Activated CD8-positive, alpha-beta memory T cell treated with anti-CD3 and anti-CD28 coated beads for 48 hours (primary cell): ENCODE data around the gene DENND6A.
"Not testable (repeated sequence)": the region's sequence is repeated elsewhere in the genome, so short reads cannot be mapped to it uniquely, and the experiment has no call there.

Experiments used
- DNase-seq, 3 experiments: peaks; one replicate each; pipeline ENCODE4 v3.0.0-alpha.2; 2020; ENCODE audit warnings: low read depth in 2 of 3, low spot score in 2 of 3

DENND6A gene

DNA sequence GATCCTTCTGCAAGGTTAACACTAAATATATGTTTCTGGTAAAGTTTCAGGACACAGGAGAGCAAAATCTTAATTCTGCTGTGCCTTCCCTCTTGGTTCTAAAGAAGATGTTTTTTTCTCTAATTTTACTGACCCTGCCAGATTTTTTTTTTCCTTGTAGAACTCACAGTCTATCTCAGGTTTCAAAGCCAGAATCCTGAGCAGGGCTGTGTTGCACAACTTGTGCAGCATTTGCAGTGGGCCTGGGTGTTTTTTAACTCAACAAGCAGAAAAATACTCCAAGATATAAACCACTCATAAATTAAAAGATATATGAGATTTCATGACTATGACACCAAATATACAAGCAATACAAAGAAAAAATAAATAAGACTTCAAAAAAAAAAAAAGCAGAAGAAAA is 55.5 kb downstream of the DENND6A start:
- DNase-seq, result no peak

DNA sequence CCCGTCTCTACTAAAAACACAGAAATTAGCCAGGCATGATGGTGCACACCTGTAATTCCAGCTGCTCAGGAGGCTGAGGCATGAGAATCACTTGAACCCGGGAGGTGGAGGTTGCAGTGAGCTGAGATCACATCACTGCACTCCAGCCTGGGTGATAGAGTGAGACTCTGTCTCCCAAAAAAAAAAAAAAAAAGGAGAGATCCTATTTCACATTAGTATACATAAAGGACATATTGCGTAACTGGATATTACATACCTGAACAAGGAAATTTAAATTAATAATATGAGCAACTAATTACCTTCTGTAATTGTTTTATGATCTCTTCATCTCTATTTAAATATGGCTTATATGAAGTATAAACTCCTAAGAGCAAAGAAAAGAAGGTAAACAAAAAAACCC is 58.6 kb downstream of the DENND6A start:
- DNase-seq, result not testable (repeated sequence)

DNA sequence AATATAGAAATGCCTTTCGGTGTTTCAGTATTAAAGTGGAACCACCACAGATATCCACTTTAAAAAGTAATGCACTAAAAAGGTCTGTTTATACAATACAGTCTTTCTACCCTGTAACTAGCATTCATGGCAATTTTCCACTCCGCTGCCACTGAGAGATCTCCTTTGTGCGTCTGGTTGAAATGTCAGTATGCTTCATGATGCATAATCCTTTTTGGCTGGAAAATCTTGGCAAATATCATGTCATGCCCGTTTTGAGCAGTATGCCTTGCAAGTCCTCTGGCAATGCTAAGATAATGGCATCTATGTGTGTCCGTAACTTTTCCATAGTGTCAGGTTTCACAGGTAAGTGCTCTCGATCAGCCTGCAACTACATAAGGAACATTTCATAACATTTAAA is 64.9 kb downstream of the DENND6A start:
- no peak for DNase-seq

DNA sequence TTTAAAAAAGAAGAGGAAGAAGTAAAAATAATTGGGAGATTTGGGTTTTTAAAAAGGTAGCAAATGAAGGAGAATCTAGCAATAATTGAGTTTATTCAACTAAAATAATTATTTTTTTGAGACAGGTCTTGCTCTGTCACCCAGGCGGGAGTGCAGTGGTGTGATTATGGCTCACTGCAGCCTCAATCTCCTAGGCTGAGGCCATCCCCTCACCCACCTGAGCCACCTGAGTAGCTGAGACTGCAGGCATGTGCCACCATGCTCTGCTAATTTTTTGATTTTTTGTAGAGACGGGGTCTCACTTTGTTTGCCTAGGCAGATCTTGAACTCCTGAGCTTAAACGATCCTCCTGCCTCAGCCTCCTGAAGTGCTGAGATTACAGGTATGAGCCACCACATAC is 68.1 kb downstream of the DENND6A start:
- DNase-seq, result no peak

DNA sequence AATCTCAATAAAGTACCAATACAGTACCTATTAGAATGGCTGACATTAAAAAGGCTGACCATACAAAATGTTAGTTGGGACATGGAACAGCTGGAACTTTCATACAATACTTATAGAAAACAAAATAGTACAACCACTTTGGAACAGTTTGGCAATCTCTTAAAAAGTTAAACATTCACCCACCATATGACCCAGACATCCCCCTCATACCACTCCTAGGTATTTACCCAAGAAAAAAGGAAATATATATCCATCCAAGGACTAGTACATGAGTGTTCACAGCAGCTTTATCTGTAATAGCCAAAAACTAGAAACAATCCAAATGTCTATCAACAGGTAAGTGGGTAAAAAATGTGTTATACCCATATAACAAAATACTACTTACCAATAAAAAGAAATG is 70.5 kb downstream of the DENND6A start:
- DNase-seq, result no peak

DNA sequence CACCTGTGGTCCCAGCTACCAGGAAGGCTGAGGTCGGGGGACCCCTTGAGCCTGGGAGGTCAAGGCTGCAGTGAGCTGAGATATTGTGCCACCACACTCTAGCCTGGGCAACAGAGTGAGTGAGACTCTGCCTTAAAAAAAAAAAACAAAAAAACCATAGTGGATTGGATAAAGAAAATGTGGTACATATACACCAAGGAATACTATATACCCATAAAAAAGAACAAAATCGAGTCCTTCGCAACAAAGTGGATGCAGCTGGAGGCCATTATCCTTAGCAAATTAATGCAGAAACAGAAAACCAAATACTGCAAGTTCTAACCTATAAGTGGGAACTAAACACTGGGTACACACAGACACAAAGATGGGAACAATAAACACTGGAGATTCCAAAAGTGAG is 75.1 kb downstream of the DENND6A start:
- no peak for DNase-seq

DNA sequence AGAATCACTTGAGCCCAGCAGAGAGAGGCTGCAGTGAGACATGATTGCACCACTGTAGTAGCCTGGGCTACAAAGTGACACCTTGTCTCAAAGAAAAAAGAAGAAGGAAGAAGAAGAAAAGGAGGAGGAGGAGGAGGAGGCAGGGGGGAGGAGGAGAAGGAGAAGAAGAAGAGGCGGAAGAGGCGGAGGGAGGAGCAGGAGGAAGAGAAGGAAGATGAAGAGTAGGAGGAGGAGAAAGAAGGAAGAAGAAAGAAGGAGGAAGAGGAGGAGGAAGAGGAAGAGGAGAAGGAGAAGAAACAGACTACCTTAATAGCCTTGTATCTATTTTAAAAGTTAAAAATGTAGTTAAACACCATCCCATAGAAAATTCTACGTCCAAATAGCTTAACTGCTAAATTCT is 76.6 kb downstream of the DENND6A start:
- DNase-seq, result no peak

DNA sequence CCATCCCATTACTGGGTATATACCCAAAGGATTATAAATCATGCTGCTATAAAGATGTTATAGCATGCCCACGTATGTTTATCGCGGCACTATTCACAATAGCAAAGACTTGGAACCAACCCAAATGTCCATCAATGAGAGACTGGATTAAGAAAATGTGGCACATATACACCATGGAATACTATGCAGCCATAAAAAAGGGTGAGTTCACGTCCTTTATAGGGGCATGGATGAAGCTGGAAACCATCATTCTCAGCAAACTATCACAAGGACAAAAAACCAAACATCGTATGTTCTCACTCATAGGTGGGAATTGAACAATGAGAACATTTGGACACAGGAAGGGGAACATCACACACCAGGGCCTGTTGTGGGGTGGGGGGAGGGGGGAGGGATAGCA is 81.0 kb downstream of the DENND6A start:
- not testable (repeated sequence) for DNase-seq

DNA sequence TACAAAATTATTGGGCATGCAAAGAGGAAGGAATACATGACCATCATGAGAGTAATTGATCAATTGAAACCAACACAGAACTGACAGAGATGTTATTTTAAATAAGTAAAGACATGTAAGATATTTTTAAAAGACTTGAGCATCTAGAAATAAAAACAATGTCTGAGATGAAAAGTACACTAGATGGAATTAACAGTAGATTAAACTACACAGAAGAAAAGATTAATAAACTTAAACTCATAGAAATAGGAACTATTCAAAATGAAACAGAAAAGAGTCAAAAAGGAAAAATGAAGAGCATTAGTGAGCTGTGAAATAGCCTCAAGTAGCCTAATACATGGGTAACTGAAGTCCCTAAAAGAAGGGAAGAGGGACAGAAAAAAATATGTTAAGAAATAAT is 87.2 kb downstream of the DENND6A start:
- DNase-seq, result no peak

DNA sequence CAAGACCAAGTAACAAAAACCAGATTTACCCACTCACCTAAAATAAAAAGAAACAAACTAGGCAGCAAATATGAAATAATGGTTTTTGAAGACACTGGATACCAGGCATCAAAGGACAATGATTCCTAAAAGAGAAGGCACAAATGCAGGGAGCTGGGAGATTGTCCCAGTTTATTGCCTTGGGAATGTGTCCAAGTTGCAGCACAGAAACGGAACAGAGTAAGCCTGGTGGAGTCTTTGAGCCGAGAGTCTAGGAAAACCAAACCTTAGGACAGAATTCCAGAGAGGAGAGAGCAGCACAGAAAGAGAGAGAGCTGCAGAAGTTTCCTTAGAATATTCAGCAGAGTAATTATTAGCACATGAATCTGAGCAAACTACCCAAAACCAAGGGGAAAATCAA is 87.9 kb downstream of the DENND6A start:
- no peak for DNase-seq

DNA sequence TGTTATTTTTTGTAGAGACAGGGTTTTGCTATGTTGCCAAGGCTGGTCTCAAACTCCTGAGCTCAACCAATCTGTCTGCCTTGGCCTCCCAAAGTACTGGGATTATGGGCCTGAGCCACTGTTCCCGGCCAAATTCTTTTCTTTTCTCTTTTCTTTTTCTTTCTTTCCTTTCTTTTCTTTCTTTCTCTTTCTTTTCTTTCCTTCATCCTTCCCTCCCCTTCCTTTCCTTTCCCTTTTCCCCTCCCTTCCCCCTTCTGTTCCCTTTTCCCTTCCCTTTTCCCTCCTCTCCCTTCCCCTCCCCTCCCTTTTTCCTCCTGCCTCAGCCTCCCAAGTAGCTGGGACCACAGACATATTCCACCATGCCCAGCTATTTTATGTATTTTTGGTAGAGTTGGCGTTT is 92.7 kb downstream of the DENND6A start:
- no peak for DNase-seq

DNA sequence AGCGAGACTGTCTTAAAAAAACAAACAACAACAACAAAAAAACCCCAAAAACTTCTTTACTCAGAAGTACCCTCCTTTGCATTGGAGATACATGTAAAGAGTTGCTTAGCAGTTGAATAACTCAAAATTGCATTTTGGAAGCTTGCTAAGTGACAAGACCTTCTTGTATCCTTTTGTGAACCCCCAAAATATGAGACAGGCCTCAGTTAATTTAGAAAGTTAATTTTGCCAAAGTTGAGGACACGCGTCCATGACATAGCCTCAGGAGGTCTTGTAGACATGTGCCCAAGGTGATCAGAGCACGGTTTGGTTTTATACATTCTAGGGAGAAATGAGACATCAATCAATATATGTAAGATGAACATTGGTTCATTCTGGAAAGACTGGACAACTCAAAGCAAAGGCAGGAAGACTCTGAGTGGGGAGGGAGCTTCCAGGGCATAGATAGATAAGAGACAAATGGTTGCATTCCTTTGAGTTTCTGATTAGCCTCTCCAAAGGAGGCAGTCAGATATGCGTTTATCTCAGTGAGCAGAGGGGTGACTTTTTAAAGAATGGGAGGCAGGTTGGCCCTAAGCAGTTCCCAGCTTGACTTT is 94.0 kb downstream of the DENND6A start:
- DNase-seq, result no peak

DNA sequence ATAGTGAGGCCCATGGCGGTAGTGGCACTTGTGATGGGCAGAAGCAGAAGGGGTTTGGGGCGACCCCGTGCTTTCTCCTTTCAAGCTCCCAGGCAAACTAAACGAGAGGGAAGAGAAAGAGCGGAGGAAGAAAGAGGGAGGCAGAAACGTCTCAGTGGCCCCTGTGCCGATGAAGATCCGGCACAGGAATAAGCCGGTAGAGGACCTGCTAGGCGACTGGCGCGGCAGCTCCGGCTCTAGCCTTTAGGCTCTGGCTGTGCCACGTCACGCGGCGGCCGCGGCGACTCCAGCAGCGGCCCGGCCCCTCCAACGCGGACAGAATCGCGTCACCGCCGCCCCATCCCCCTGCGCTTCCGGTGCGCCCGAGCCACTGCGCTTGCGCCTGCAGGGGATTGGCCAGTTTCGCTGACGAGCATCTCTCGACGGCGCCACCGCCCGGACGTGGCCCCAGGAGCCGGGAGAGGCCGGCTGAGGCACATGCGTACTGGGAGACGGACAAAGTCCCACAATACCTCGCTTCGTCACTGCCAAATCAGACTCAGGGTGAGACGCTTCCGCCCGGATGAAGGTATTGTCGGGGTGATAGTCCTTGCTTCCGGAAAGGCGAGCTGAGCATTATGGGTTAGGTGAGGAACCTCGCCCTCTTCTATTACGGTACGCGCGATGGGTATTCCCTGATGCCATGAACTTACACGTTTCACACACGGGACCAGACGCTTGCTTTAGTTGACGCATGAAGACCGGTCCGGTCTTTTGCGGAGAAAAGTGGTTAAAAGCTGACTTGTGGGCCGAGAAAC is 95.6 kb downstream of the DENND6A start, which contains the start of gene ARF4:
Gene ARF4 (minus strand): TSS at position 218 of the 797 bp plus-strand sequence. CDS start 204 bp downstream, at position 14.
- DNase-seq, result peak; percentile 94 to 100 (median 95)

DNA sequence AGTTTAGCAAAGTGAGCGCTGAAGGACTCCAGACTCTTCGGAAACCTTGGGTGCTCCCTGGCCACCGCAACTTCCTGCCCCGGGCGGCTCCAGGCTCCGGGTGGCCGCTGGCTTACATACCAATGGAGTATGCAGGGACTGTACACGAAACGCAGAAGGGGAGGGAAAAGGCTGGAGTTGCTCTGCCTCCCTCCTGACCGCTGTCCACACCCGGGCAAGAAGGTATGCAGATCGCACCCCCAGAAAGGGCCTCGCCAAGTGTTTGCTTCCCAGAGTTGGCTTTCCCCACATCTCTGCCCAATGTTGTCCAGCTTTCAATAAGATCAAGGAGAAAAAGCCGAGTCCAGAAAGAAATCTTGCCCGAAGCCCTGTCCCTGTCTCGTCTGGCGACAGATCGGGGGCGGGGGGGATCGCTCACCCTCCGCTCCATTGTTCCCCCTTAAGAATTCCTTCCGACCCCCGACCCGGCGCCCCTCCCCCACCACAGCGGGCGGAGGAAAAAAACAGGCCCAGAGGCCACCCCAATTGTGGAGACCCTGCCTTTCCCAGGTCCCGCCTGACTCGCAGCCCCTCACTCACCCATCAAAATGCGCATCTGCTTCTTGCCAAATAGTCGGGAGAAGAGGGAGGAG is 96.3 kb downstream of the DENND6A start:
- peak; percentile 14 to 40 (median 35) for DNase-seq

DNA sequence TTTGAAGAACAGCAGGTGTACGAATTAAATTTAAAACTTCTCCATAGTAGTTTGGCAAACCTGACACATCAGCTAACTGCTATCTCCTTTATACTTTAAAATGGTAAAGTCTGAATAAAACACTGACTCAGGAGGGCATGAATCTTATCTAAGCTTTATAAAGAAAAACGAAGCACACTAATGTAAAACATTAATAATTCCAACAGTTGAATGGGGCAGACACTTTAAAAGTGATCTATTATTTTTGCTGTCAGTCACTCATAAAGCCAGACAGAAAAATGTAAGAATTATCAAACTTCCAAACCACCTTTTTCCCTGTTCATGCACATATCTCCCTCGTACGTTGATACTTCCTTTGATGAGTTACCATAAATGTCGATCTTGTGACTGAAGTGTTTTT is 98.3 kb downstream of the DENND6A start:
- no peak for DNase-seq

DNA sequence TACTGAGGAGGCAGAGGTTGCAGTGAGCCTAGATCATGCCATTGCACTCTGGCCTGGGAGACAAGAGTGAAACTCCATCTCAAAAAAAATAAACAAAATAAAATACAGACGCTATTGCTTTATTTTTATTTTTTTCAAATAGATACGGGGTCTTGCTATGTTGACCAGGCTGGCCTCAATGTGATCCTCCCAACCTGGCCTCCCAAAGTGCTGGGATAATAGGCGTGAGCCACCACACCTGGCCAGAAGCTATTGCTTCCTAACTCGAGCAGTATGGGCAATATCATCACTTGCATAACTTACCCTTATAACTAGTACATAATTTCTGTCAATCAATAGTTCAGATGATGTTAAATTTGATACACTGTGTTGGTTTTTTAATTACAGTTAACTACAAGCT is 98.7 kb downstream of the DENND6A start:
- no peak for DNase-seq

DNA sequence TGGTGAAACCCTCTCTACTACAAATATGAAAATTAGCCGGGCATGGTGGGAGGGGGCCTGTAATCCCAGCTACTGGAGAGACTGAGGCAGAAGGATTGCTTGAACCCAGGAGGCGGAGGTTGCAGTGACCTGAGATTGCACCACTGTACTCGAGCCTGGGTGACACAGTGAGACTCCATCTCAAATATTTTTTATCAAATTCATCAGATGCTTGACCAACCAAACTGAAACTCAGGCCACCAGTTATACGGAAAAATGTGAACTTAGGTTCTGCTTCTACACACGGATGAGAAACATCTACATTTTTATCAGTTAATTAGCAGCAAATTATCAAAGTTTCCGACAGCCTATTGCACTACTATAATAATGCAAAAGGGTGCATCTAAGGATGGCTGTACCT is 100.6 kb downstream of the DENND6A start:
- DNase-seq, result no peak

DNA sequence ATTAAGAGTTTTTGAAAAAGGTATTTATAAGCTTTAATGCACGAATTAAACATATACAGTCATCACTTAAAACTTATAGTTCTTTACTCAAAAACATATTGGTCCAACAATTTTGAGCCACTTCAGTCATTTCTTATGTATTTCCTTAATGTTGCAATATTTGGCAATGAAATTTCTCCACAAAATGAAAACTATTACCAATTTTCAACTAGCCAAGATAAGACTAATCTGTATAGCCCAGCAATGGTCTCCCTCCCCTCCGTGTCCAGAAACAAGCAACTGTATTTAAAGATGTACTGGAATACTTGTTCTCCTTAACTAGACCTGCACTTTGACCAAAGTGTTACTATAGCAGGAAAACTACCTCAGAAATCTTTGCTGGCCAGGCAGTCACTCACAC is 105.0 kb downstream of the DENND6A start:
- DNase-seq, result no peak

DNA sequence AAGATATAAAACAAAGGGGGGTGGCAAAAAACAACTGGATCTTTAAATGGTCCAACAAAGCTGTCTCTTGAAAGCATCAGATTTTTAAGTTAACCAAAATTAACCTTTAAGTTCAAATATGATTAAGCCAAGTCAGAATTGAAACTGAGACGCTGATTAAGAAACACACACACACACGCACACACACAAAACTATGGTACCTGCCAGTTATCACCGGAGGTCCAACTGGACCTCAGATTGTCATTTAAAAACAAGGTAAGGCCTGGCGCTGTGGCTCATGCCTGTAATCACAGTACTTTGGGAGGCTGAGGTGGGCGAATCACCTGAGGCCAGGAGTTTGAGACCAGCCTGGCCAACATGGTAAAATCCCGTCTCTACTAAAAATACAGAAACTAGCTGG is 106.1 kb downstream of the DENND6A start:
- no peak for DNase-seq

DNA sequence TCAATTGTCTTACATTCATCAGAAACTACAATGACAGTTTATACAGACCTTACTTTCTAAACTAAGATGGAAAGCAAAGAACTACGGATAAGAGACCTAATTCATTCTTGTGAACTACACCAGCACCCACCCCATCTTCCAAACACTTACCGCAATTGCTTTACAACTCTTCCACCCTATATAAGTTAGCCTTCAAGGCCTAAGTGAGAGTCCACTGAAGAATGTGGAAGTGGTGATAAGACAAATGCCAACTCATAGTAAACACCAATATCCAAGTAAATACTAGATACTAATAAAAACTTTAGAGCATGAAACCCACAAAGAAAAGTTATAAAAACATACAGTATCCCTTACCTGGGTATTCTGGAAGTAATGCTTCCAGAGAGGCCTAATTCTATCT is 109.3 kb downstream of the DENND6A start:
- DNase-seq, result no peak

DNA sequence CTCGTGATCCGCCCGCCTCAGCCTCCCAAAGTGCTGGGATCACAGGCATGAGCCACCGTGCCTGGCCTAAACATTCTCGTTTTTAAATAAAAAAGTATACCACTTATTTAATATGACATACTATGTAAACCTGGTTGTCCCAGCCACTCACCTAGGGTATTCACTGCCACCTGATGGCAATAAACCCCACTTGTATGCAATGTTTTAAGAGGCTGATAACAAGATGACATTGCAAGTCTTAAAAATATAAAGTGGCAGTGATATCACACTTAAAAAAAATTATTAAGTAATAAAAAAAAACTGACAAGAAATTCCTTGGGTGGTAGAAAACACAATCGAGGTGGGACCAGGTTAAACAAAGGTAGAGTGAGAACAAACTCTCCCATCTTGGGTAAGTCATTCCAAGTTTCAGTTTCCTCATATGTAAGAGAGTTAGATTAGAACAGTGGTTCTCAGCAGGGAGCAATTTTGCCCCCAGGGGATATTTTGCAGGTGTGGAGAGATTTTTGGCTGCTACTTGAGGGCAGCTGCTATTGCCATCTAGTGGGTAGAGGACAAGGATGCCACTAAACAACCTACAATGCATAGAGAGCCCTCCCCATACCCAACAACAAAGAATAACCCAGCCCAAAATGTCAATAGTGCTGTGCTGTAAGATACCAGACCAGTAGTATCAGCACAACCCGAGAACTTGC is 110.3 kb downstream of the DENND6A start:
- DNase-seq, result no peak

DNA sequence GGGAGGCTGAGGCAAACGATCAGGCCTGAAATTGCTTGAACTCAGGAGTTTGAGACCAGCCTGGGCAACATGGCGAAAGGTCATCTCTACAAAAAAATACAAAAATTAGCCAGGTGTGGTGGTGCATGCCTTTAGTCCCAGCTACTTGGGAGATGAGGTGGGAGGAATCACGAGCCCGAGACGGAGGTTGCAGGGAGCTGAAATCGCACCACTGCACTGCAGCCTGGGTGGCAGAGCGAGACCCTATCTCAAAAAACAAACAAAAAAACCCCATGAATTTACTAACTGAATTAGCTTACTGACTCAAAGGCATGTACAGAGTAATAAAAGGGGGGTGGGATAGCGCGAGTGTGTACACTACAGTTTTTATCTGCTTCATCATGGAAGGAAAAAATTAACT is 115.1 kb downstream of the DENND6A start:
- DNase-seq, result no peak
